H9 (cell line): ENCODE measurements around the gene TERT. TPM values are rescaled to one million over a fixed set of nuclear protein-coding genes. Genes with fewer than 3 reads are reported as not detected.

Source experiments
- DNase-seq: peaks from one replicate; pipeline ENCODE4 v3.0.0-alpha.2; 2017
- H2AFZ ChIP-seq: one replicate; pipeline ENCODE4 v1.6.1; 2013; ENCODE audit warnings: mild to moderate bottlenecking, low read length, control low read depth, moderate library complexity
- H2AK5ac ChIP-seq: 2 replicates; pipeline ENCODE4 v1.6.1; 2013; ENCODE audit warnings: low read length, control low read depth, mixed read lengths; ENCODE audit not compliant: insufficient read length
- H2BK120ac ChIP-seq: one replicate; pipeline ENCODE4 v1.6.1; 2013; ENCODE audit warnings: low read depth, mild to moderate bottlenecking, low read length, control low read depth, inconsistent platforms; ENCODE audit not compliant: poor library complexity, severe bottlenecking
- H2BK12ac ChIP-seq: 2 replicates; pipeline ENCODE4 v1.6.1; 2013; ENCODE audit warnings: low read length, control low read depth, mixed read lengths, low read depth; ENCODE audit not compliant: insufficient read length
- H2BK15ac ChIP-seq: 2 replicates; pipeline ENCODE4 v1.6.1; 2013; ENCODE audit warnings: low read depth, low read length, control low read depth
- H2BK20ac ChIP-seq: one replicate; pipeline ENCODE4 v1.6.1; 2013; ENCODE audit warnings: low read depth, mild to moderate bottlenecking, low read length, control low read depth, inconsistent platforms; ENCODE audit not compliant: poor library complexity, severe bottlenecking
- H2BK5ac ChIP-seq: 2 replicates; pipeline ENCODE4 v1.6.1; 2013; ENCODE audit warnings: low read length, control low read depth, mixed read lengths; ENCODE audit not compliant: insufficient read length
- H3K14ac ChIP-seq: 2 replicates; pipeline ENCODE4 v1.6.1; 2013; ENCODE audit warnings: low read length, control low read depth; ENCODE audit not compliant: insufficient read depth
- H3K18ac ChIP-seq: 2 replicates; pipeline ENCODE4 v1.6.1; 2013; ENCODE audit warnings: low read depth, mild to moderate bottlenecking, mixed read lengths, low read length, control low read depth; ENCODE audit not compliant: insufficient read length
- H3K23ac ChIP-seq: 2 replicates; pipeline ENCODE4 v1.6.1; 2013; ENCODE audit warnings: low read length, control low read depth, mixed read lengths, low read depth; ENCODE audit not compliant: insufficient read length
- H3K23me2 ChIP-seq: 2 replicates; pipeline ENCODE4 v1.6.1; 2013; ENCODE audit warnings: low read depth, mild to moderate bottlenecking, mixed read lengths, low read length, control low read depth; ENCODE audit not compliant: insufficient read length, poor library complexity, severe bottlenecking
- H3K27ac ChIP-seq: 2 replicates; pipeline ENCODE4 v1.5.1; 2013; ENCODE audit warnings: low read length, control low read depth, mixed read lengths, low read depth; ENCODE audit not compliant: insufficient read length
- H3K27me3 ChIP-seq: 2 replicates; pipeline ENCODE4 v1.6.1; 2013; ENCODE audit warnings: low read length, control low read depth, inconsistent platforms; ENCODE audit not compliant: insufficient read depth
- H3K4ac ChIP-seq: 2 replicates; pipeline ENCODE4 v1.6.1; 2013; ENCODE audit warnings: low read depth, mild to moderate bottlenecking, control low read depth, inconsistent platforms, low read length, moderate library complexity
- H3K4me1 ChIP-seq: 2 replicates; pipeline ENCODE4 v1.6.1; 2013; ENCODE audit warnings: low read length, control low read depth, inconsistent platforms; ENCODE audit not compliant: insufficient read depth
- H3K4me2 ChIP-seq: 2 replicates; pipeline ENCODE4 v1.6.1; 2013; ENCODE audit warnings: low read length, control low read depth, mixed read lengths; ENCODE audit not compliant: insufficient read length, insufficient read depth
- H3K56ac ChIP-seq: 2 replicates; pipeline ENCODE4 v1.6.1; 2013; ENCODE audit warnings: low read depth, mild to moderate bottlenecking, mixed read lengths, low read length, control low read depth; ENCODE audit not compliant: insufficient read length
- H3K79me1 ChIP-seq: 2 replicates; pipeline ENCODE4 v1.6.1; 2013; ENCODE audit warnings: low read depth, mild to moderate bottlenecking, moderate library complexity, low read length, control low read depth, inconsistent platforms; ENCODE audit not compliant: insufficient read depth, poor library complexity, severe bottlenecking
- H3K79me2 ChIP-seq: 2 replicates; pipeline ENCODE4 v1.6.1; 2013; ENCODE audit warnings: low read length, control low read depth, inconsistent platforms; ENCODE audit not compliant: insufficient read depth
- H3K9ac ChIP-seq: 2 replicates; pipeline ENCODE4 v1.6.1; 2013; ENCODE audit warnings: low read length, control low read depth, mixed read lengths; ENCODE audit not compliant: insufficient read length; ENCODE audit errors: extremely low read depth
- H3K9me3 ChIP-seq: one replicate; pipeline ENCODE4 v1.6.1; 2013; ENCODE audit warnings: low read depth, low read length, inconsistent platforms; ENCODE audit not compliant: control insufficient read depth
- H3T11ph ChIP-seq: one replicate; pipeline ENCODE4 v1.6.1; 2013; ENCODE audit warnings: mild to moderate bottlenecking, low read length, control low read depth, inconsistent platforms
- H4K20me1 ChIP-seq: one replicate; pipeline ENCODE4 v1.6.1; 2013; ENCODE audit not compliant: control insufficient read depth, insufficient read length, insufficient read depth
- H4K5ac ChIP-seq: 2 replicates; pipeline ENCODE4 v1.6.1; 2013; ENCODE audit warnings: low read depth, mild to moderate bottlenecking, mixed read lengths, low read length, control low read depth; ENCODE audit not compliant: insufficient read length
- H4K8ac ChIP-seq: replicated peaks from 2 replicates; pipeline ENCODE4 v1.6.1; 2013; ENCODE audit warnings: low read length, control low read depth, mixed read lengths, low read depth; ENCODE audit not compliant: insufficient read length
- H4K91ac ChIP-seq: 2 replicates; pipeline ENCODE4 v1.6.1; 2013; ENCODE audit warnings: low read depth, mild to moderate bottlenecking, moderate library complexity, mixed read lengths, low read length, control low read depth; ENCODE audit not compliant: insufficient read length
- H3K27ac Mint-ChIP-seq, 3 experiments: 2 replicates in 2 of 3; 3 replicates in 1 of 3; pipeline ENCODE4 v1.8.0; 2020 to 2021; ENCODE audit warnings: mixed read lengths in 3 of 3, mild to moderate bottlenecking in 1 of 3, moderate library complexity in 1 of 3
- H3K27me3 Mint-ChIP-seq: 2 replicates; pipeline ENCODE4 v1.8.0; 2021; ENCODE audit warnings: low read depth, mild to moderate bottlenecking, moderate library complexity, mixed read lengths
- H3K36me3 Mint-ChIP-seq, 3 experiments: 2 replicates in 2 of 3; 3 replicates in 1 of 3; pipeline ENCODE4 v1.8.0; 2020 to 2021; ENCODE audit warnings: low read depth in 3 of 3, mixed read lengths in 3 of 3; ENCODE audit not compliant: insufficient read depth in 1 of 3
- H3K4me1 Mint-ChIP-seq, 2 experiments: 2 replicates each; pipeline ENCODE4 v1.8.0; 2020; ENCODE audit warnings: mixed read lengths in 2 of 2
- H3K4me3 Mint-ChIP-seq, 2 experiments: 2 replicates in 1 of 2; 3 replicates in 1 of 2; pipeline ENCODE4 v1.8.0; 2020 to 2021; ENCODE audit warnings: mild to moderate bottlenecking in 2 of 2, mixed read lengths in 2 of 2, moderate library complexity in 1 of 2
- H3K9me3 Mint-ChIP-seq, 2 experiments: 2 replicates in 1 of 2; 3 replicates in 1 of 2; pipeline ENCODE4 v1.8.0; 2020; ENCODE audit warnings: mild to moderate bottlenecking in 2 of 2, mixed read lengths in 2 of 2, moderate library complexity in 1 of 2
- WGBS: extraction: QIAGEN DNeasy Blood & Tissue Kit; methylation state at CpG from one replicate; pipeline ENCODE4 v1.1.7; 2013; ENCODE audit warnings: missing lambda C conversion rate, low lambda C conversion rate, mixed read lengths; ENCODE audit not compliant: insufficient read length; ENCODE audit errors: extremely low coverage; 5-methylcytosine and 5-hydroxymethylcytosine counted together
- total RNA-seq: library from RNA; stranded (reverse); gene quantifications from 2 replicates; pipeline ENCODE4 v1.2.1, GENCODE V29; 2021
- TF ChIP-seq, protein P1 (sequence below): fragments of 200-600 bp; sonication (generic); conservative IDR thresholded peaks from 3 replicates; pipeline ENCODE4 v1.8.0; 2021; ENCODE audit warnings: antibody characterized with exemption, mild to moderate bottlenecking

The TERT gene
- total RNA-seq, 1 experiment from 2014 or later: 15.5 TPM

GRCh38 chr5:1278656-1279442 is 16.0 kb downstream of the TERT start:
- no peak overlapping the region for H3K18ac ChIP-seq
- no peak overlapping the region for H3K4ac ChIP-seq
- no peak overlapping the region for H4K8ac ChIP-seq
- H3T11ph ChIP-seq: no peak overlapping the region
- H3K4me2 ChIP-seq: no peak overlapping the region
- H4K91ac ChIP-seq: no peak overlapping the region
- peaks cover 15 to 18% (median 17%) of the 10 kb centered on the region in 3 experiments for H3K36me3 Mint-ChIP-seq
- H2BK120ac ChIP-seq: no peak overlapping the region
- no peak overlapping the region for H2BK20ac ChIP-seq
- DNase-seq: no peak
- H3K27me3 ChIP-seq: no peaks in the 10 kb centered on the region
- no peak overlapping the region for H3K23ac ChIP-seq
- peaks cover 4% of the 10 kb centered on the region for H4K20me1 ChIP-seq
- no peak overlapping the region for H4K5ac ChIP-seq
- H3K23me2 ChIP-seq: no peaks in the 10 kb centered on the region
- H3K4me1 Mint-ChIP-seq: no peaks in the 10 kb centered on the region
- no peaks in the 10 kb centered on the region for H3K4me1 ChIP-seq
- H3K9me3 Mint-ChIP-seq: no peaks in the 10 kb centered on the region; a peak in 1 of 5 replicates
- H3K79me2 ChIP-seq: peaks cover 2% of the 10 kb centered on the region; the same call in 1 of the 2 replicates
- H2BK15ac ChIP-seq: no peak overlapping the region
- H2AK5ac ChIP-seq: no peak overlapping the region
- H3K79me1 ChIP-seq: no peaks in the 10 kb centered on the region
- no peak overlapping the region for H2AFZ ChIP-seq
- no peak overlapping the region for H3K9ac ChIP-seq
- H3K27ac ChIP-seq: no peak overlapping the region
- no peak overlapping the region for H3K4me3 Mint-ChIP-seq
- H3K9me3 ChIP-seq: no peaks in the 10 kb centered on the region
- no peak overlapping the region for H3K56ac ChIP-seq
- H3K27me3 Mint-ChIP-seq: no peaks in the 10 kb centered on the region
- H2BK5ac ChIP-seq: no peak overlapping the region
- H2BK12ac ChIP-seq: no peak overlapping the region
- WGBS: no CpG with 5 or more reads among the region's 42 CpGs
- H3K27ac Mint-ChIP-seq: no peak overlapping the region; a peak in 1 of 7 replicates
- TF ChIP-seq, protein P1, sequence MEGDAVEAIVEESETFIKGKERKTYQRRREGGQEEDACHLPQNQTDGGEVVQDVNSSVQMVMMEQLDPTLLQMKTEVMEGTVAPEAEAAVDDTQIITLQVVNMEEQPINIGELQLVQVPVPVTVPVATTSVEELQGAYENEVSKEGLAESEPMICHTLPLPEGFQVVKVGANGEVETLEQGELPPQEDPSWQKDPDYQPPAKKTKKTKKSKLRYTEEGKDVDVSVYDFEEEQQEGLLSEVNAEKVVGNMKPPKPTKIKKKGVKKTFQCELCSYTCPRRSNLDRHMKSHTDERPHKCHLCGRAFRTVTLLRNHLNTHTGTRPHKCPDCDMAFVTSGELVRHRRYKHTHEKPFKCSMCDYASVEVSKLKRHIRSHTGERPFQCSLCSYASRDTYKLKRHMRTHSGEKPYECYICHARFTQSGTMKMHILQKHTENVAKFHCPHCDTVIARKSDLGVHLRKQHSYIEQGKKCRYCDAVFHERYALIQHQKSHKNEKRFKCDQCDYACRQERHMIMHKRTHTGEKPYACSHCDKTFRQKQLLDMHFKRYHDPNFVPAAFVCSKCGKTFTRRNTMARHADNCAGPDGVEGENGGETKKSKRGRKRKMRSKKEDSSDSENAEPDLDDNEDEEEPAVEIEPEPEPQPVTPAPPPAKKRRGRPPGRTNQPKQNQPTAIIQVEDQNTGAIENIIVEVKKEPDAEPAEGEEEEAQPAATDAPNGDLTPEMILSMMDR: no peak
- H3K14ac ChIP-seq: no peak overlapping the region
